Measurements from ENCODE around the gene SGTA.
"Not testable (repeated sequence)": the region's sequence is repeated elsewhere in the genome, so short reads cannot be mapped to it uniquely, and the experiment has no call there.

SGTA gene

DNA sequence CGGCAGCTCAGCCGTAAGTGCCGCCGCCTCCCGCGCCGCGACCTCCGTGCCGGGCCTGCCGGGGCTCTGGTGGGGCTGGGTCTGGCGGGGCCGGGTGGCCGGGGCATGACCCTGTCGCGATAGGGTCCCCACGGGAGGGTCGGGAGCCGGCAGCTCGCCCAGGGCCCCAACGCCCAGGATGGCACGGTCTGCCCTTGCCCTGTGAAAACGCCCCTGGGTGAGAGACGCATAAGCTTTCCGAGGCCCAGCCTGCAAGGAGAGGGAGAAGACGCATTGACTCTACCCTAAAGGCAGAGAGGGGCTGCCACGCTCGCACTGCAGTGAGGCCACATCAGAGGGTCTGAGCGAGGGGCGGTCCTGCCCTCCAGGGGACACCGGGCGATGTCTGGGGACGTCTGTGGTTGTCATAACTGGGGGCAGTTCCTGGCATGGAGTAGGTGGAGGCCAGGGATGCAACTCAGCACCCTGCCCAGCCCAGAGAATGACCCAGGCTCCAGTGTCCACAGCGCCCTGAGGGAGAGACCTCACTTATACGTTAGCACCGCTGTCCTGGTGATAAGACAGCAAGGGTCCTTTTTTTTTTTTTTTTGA, 37.1 kb upstream of the SGTA start:
- no peaks in the 10 kb centered on the region for H3F3A ChIP-seq (ENCODE audit: insufficient read depth, low read length)
- H3K9me2 ChIP-seq (ENCODE audit: low read depth, low read length), result no peaks in the 10 kb centered on the region
- peaks cover 2% of the 10 kb centered on the region; the same call in 1 of the 2 replicates for H3K36me3 ChIP-seq (ENCODE audit: insufficient read depth, low read length)
- no peak overlapping the region for H2AFZ ChIP-seq (ENCODE audit: low read length)
- H3K9me3 ChIP-seq (ENCODE audit: low read length), result no peaks in the 10 kb centered on the region
- H4K20me1 ChIP-seq (ENCODE audit: insufficient read depth, low read length), result no peaks in the 10 kb centered on the region
- peaks cover 4% of the 10 kb centered on the region for H3K4me1 ChIP-seq (ENCODE audit: insufficient read depth, low read length, severe bottlenecking)
- no peaks in the 10 kb centered on the region for H3K27me3 ChIP-seq (ENCODE audit: insufficient read depth, low read length)
- H3K9ac ChIP-seq (ENCODE audit: low read length), result peak overlapping the region; percentile 74
- no peak overlapping the region for H3K27ac ChIP-seq (ENCODE audit: low read depth, low read length, poor library complexity, severe bottlenecking)
- H3K4me3 ChIP-seq (ENCODE audit: low read depth, low read length, poor library complexity, severe bottlenecking), result peak overlapping the region; percentile 77
- no peaks in the 10 kb centered on the region for H3K79me2 ChIP-seq (ENCODE audit: insufficient read depth, low read length)
- TF ChIP-seq, protein P1, sequence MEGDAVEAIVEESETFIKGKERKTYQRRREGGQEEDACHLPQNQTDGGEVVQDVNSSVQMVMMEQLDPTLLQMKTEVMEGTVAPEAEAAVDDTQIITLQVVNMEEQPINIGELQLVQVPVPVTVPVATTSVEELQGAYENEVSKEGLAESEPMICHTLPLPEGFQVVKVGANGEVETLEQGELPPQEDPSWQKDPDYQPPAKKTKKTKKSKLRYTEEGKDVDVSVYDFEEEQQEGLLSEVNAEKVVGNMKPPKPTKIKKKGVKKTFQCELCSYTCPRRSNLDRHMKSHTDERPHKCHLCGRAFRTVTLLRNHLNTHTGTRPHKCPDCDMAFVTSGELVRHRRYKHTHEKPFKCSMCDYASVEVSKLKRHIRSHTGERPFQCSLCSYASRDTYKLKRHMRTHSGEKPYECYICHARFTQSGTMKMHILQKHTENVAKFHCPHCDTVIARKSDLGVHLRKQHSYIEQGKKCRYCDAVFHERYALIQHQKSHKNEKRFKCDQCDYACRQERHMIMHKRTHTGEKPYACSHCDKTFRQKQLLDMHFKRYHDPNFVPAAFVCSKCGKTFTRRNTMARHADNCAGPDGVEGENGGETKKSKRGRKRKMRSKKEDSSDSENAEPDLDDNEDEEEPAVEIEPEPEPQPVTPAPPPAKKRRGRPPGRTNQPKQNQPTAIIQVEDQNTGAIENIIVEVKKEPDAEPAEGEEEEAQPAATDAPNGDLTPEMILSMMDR (IDR thresholded peaks at IDR 0.05; ENCODE audit: low read length), result no peak
- TF ChIP-seq EZH2 (IDR thresholded peaks at IDR 0.05; ENCODE audit: borderline replicate concordance, low read length), result no peak
- peak overlapping the region; percentile 86 for H3K4me2 ChIP-seq (ENCODE audit: low read length)

DNA sequence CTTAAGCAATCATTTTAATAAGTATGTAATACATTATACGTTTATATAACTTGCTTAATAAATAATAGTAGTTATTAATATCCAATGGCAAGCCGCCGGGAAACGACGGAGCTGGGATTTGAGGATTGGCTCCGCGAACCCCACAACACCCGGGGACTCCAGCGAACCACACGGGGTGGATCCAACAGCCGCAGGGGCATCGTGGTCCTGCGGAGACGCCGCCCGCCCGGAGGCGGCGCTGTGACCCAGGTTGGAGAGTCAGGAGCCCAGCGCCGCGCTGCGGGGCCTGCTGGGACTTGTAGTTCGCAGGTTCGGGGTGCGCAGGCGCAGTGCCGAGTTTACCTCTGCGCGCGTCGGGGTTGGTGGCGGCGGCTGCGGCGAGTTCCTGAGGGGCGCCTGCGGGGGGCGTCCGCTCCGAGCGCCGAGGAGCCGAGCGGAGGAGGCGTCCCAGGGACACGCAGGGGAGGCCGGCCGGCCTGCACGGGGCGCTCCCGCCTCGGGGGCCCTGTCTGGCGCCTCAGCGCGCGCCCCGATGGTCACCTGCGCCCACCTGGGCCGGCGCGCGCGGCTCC, 36.6 kb upstream of the SGTA start, which contains the start of gene ZNF554:
TSS of gene ZNF554 (plus strand) at position 329 of the 572 bp plus-strand sequence. CDS start at position 533, 204 bp downstream.
- H3K27me3 ChIP-seq (ENCODE audit: insufficient read depth, low read length), result no peaks in the 10 kb centered on the region
- peak within 1 kb of the TSS; percentile 74 for H3K9ac ChIP-seq (ENCODE audit: low read length)
- H3K9me2 ChIP-seq (ENCODE audit: low read depth, low read length), result no peaks in the 10 kb centered on the region
- no peaks in the 10 kb centered on the region for H3K79me2 ChIP-seq (ENCODE audit: insufficient read depth, low read length)
- H3K4me1 ChIP-seq (ENCODE audit: insufficient read depth, low read length, severe bottlenecking), result peaks cover 4% of the 10 kb centered on the region
- no peaks in the 10 kb centered on the region for H3F3A ChIP-seq (ENCODE audit: insufficient read depth, low read length)
- no peaks in the 10 kb centered on the region for H3K9me3 ChIP-seq (ENCODE audit: low read length)
- H3K36me3 ChIP-seq (ENCODE audit: insufficient read depth, low read length), result peaks cover 7% of the 10 kb centered on the region
- no peak within 1 kb of the TSS for H3K27ac ChIP-seq (ENCODE audit: low read depth, low read length, poor library complexity, severe bottlenecking)
- H4K20me1 ChIP-seq (ENCODE audit: insufficient read depth, low read length), result no peaks in the 10 kb centered on the region
- peak within 1 kb of the TSS; percentile 77 for H3K4me3 ChIP-seq (ENCODE audit: low read depth, low read length, poor library complexity, severe bottlenecking)
- peak within 1 kb of the TSS; percentile 86 for H3K4me2 ChIP-seq (ENCODE audit: low read length)
- TF ChIP-seq, protein P1 (IDR thresholded peaks at IDR 0.05; ENCODE audit: low read length), result peak; percentile 87
- TF ChIP-seq EZH2 (IDR thresholded peaks at IDR 0.05; ENCODE audit: borderline replicate concordance, low read length), result no peak
- H2AFZ ChIP-seq (ENCODE audit: low read length), result no peak within 1 kb of the TSS

- not testable (repeated sequence) for H4K20me1 ChIP-seq (ENCODE audit: insufficient read depth, low read length); H3K4me2 ChIP-seq (ENCODE audit: low read length); H3K4me3 ChIP-seq (ENCODE audit: low read depth, low read length, poor library complexity, severe bottlenecking); H3K9me2 ChIP-seq (ENCODE audit: low read depth, low read length); H2AFZ ChIP-seq (ENCODE audit: low read length); H3K27ac ChIP-seq (ENCODE audit: low read depth, low read length, poor library complexity, severe bottlenecking); H3F3A ChIP-seq (ENCODE audit: insufficient read depth, low read length); H3K9me3 ChIP-seq (ENCODE audit: low read length); H3K79me2 ChIP-seq (ENCODE audit: insufficient read depth, low read length); H3K9ac ChIP-seq (ENCODE audit: low read length); H3K4me1 ChIP-seq (ENCODE audit: insufficient read depth, low read length, severe bottlenecking); H3K27me3 ChIP-seq (ENCODE audit: insufficient read depth, low read length)
- peaks cover 29% of the 10 kb centered on the region for H3K36me3 ChIP-seq (ENCODE audit: insufficient read depth, low read length)
Observed at GRCh38 chr19:2817237-2817829, 34.3 kb upstream of the SGTA start.

Measured in OCI-LY1 (cell line).